A549 treated with RU486 at 1 μM for 4 hours (cell line): ENCODE results near the gene EPX. TPM values are rescaled to one million over a fixed set of nuclear protein-coding genes. Genes with fewer than 3 reads are reported as not detected.

Source experiments
- total RNA-seq: library from RNA; stranded (reverse); fragments of 200-300 nt; extraction: Qiagen RNA extraction; gene quantifications from 5 replicates; pipeline ENCODE4 v1.2.3, GENCODE V29; 2022; ENCODE audit warnings: low read depth

Gene EPX
- not detected in 5 replicates for total RNA-seq

DNA sequence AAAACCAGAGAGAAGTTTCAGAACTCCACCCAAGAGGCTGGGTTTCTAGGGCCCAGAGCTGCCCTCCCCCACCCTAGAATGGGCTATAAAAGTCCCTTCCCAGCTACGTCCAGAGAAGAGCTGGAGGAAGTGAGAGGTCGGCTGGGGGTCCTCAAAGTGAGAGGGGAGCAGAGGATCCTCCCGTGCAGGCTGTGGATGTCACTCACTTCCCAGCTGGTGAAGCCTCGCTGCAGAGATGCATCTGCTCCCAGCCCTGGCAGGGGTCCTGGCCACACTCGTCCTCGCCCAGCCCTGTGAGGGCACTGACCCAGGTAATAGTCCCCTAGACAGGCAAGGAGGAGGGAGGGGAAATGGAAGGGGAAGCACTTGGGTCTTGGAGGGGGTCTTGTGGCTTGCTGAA is at the start of gene EPX:
TSS of gene EPX (plus strand) at position 115 of the 400 bp plus-strand sequence. CDS start at position 236, 121 bp downstream.

DNA sequence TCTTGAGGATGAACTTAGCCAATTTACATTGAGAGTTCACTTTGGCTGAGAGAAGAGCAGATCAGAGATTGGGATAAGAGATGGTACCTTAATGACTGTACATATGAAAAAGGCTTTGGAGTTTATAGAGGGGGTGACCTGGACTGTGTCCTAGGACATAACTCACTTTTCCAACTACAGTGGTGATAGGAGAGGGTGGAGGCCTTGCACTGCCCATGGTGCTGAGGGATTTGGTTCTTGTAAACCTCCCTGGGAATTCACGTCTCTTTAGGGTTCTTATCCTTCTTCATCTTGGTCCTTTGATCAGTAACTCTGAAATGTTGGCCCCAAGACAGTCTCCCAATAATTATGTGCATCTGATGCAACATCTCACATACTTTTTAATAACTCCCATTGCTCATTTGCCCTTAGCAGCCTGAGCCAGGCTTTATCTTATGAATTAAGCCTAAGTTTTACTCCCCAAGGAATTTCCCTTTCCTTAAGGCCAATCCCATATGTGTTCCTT is 44.5 kb upstream of the EPX start, which contains the start of gene OR4D1:
TSS of gene OR4D1 (plus strand) at position 455 of the 505 bp plus-strand sequence. CDS start 6,770 bp downstream, outside the sequence.

GRCh38 chr17:58166682-58167081 is 25.8 kb upstream of the EPX start, which contains the start of gene OR4D2:
TSS of gene OR4D2 (plus strand) at chr17:58166982. CDS start at chr17:58169656, 2,674 bp downstream.

GRCh38 chr17:58219007-58219788 is 26.7 kb downstream of the EPX start, which contains the start of gene MKS1:
TSS of gene MKS1 (minus strand) at chr17:58219255. CDS start at chr17:58219230, 25 bp downstream.

DNA sequence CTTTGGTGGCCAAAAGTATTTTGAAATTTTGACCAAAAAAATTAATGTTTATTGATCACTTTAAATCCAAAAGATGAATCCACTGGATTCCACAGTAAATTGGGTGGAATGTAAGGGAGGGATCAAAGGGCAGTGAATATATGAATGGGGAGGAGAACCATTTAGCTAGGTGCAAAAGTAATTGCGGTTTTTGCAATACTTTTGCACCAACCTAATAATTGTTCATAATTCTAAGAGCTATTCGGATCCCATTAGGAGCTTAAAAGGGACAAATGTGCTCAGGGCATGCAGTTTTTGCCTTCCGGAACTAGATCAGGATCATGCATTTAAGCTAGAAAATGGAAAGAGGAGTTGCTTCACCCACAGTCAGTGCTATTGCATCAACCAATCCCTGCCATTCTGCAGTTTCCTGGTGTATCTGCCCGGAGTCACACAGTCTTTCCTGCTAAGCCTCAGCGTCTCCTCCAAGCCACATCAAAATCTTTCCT is 45.7 kb downstream of the EPX start, which contains the start of gene LPO:
TSS of gene LPO (plus strand) at position 438 of the 488 bp plus-strand sequence. CDS start 4,396 bp downstream, outside the sequence.

Other genes with a start within 250 kb of the EPX start
- 41.9 to 56.1 TPM (median 52.0 TPM) in 5 replicates for gene CUEDC1, start 237.3 kb upstream of the EPX start, total RNA-seq
- gene VEZF1, start 204.5 kb upstream of the EPX start, total RNA-seq, result 27.2 to 46.6 TPM (median 43.6 TPM) in 5 replicates
- 213 to 296 TPM (median 260 TPM) in 5 replicates for gene SRSF1, start 185.5 kb upstream of the EPX start, total RNA-seq
- 18.9 to 27.2 TPM (median 23.2 TPM) in 5 replicates for gene DYNLL2, start 109.3 kb upstream of the EPX start, total RNA-seq
- 0.03 TPM in 1 of 5 replicates, not detected in the others for gene OR4D1, start 44.3 kb upstream of the EPX start, total RNA-seq
- gene OR4D2, start 25.7 kb upstream of the EPX start, total RNA-seq, result not detected in 5 replicates
- gene MKS1, start 26.5 kb downstream of the EPX start, total RNA-seq, result 8.5 to 11.2 TPM (median 10.6 TPM) in 5 replicates
- gene LPO, start 45.9 kb downstream of the EPX start, total RNA-seq, result not detected in 5 replicates
- not detected in 5 replicates for gene MPO, start 88.2 kb downstream of the EPX start, total RNA-seq
- not detected in 5 replicates for gene TSPOAP1, start 136.1 kb downstream of the EPX start, total RNA-seq
- gene SUPT4H1, start 159.5 kb downstream of the EPX start, total RNA-seq, result 101 to 168 TPM (median 147 TPM) in 5 replicates
- 0.10 to 0.47 TPM (median 0.32 TPM) in 5 replicates for gene RNF43, start 224.8 kb downstream of the EPX start, total RNA-seq